Measurements from ENCODE around the gene TRMO. TPM values are rescaled to one million over a fixed set of nuclear protein-coding genes. Genes with fewer than 3 reads are reported as not detected.
"Not testable (repeated sequence)": the region's sequence is repeated elsewhere in the genome, so short reads cannot be mapped to it uniquely, and the experiment has no call there.

The TRMO gene
- total RNA-seq, 2 experiments from 2014 or later: 25.6 to 27.6 TPM

DNA sequence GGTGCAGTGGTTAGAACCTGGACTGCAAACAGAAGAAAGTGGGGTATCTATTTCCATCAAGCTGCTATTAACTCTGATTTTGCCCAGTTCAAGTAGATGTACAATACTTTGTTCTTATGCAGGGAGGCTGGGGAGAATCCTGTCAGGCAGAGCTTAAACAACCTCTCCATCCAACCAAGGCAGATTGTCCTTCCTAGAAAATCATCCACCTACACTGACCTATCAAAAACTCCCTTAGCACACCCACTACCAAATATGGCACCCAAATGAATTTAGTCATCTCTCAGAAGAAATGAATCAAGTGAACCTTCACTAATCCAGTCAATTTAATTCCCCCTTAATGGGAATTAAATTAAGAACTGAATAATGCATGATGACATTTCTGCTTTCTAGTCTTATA is 34.0 kb upstream of the TRMO start:
- Mint-ChIP-seq H3K9me3 (no peaks in the 10 kb centered on the region), H3K27me3 (no peaks in the 10 kb centered on the region), H3K27ac (no peak overlapping the region), H3K4me1 (peaks cover 4% of the 10 kb centered on the region), H3K36me3 (no peaks in the 10 kb centered on the region), H3K4me3 (no peak overlapping the region)
- no peak for ATAC-seq (ENCODE audit: low read depth)
- POLR2A ChIA-PET: interaction anchor here (0.7 to 1.2 kb wide), 3 partner anchors 13 to 320 kb away, joined by 3 to 4 read pairs (median 3); partner anchors contain the start of gene TRMO
- DNase-seq: no peak

GRCh38 chr9:97954550-97954989 is 32.3 kb upstream of the TRMO start:
- Mint-ChIP-seq H3K9me3 (no peaks in the 10 kb centered on the region), H3K4me1 (peaks cover 4% of the 10 kb centered on the region), H3K4me3 (no peak overlapping the region), H3K36me3 (no peaks in the 10 kb centered on the region), H3K27me3 (peaks cover 8% of the 10 kb centered on the region), H3K27ac (no peak overlapping the region)
- DNase-seq (no peak), ATAC-seq (ENCODE audit: low read depth) (peak; percentile 93)
- POLR2A ChIA-PET: interaction anchor here (1.8 kb wide), 1 partner anchor 32 kb away, joined by 6 read pairs; the partner anchor contains the start of gene TRMO

DNA sequence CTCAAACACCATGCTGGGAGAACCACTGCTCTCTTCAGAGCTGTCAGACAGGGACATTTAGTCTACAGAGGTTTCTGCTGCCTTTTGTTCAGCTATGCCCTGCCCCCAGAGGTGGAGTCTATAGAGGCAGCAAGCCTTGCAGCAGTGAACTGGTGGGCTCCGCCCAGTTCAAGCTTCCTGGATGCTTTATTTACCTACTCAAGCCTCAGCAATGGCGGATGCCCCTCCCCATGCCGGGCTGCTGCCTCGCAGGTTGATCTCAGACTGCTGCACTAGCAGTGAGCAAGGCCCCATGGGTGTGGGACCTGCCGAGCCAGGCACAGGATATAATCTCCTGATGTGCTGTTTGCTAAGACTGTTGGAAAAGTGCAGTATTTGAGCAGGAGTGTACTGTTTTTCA is 28.6 kb upstream of the TRMO start:
- not testable (repeated sequence) for H3K27ac Mint-ChIP-seq, H3K9me3 Mint-ChIP-seq, H3K36me3 Mint-ChIP-seq, H3K4me3 Mint-ChIP-seq, H3K4me1 Mint-ChIP-seq, DNase-seq
- POLR2A ChIA-PET: interaction anchor here (0.6 to 0.8 kb wide), 2 partner anchors 11 to 151 kb away, joined by 3 to 4 read pairs; no protein-coding TSS in a partner anchor
- peak; percentile 57 for ATAC-seq (ENCODE audit: low read depth)
- H3K27me3 Mint-ChIP-seq: peaks cover 20% of the 10 kb centered on the region

GRCh38 chr9:97947094-97947493 is 24.8 kb upstream of the TRMO start:
- peaks cover 22% of the 10 kb centered on the region for H3K27me3 Mint-ChIP-seq
- H3K9me3 Mint-ChIP-seq; POLR2A ChIA-PET; H3K36me3 Mint-ChIP-seq; DNase-seq; H3K4me3 Mint-ChIP-seq; H3K4me1 Mint-ChIP-seq; ATAC-seq (ENCODE audit: low read depth); H3K27ac Mint-ChIP-seq: not testable (repeated sequence)

- H3K36me3 Mint-ChIP-seq; H3K27ac Mint-ChIP-seq; DNase-seq; POLR2A ChIA-PET; ATAC-seq (ENCODE audit: low read depth); H3K9me3 Mint-ChIP-seq; H3K4me1 Mint-ChIP-seq; H3K4me3 Mint-ChIP-seq: not testable (repeated sequence)
- H3K27me3 Mint-ChIP-seq: peaks cover 21% of the 10 kb centered on the region
These were observed 23.2 kb upstream of the TRMO start for GRCh38 chr9:97945470-97945869.

GRCh38 chr9:97944612-97945011 is 22.3 kb upstream of the TRMO start:
- H3K36me3 Mint-ChIP-seq: no peaks in the 10 kb centered on the region
- no peak for DNase-seq
- H3K4me3 Mint-ChIP-seq: no peak overlapping the region
- POLR2A ChIA-PET: interaction anchor here (1.1 to 2.2 kb wide), 3 partner anchors 22 to 38 kb away, joined by 4 to 9 read pairs (median 5); partner anchors contain the start of genes ANP32B and TRMO
- ATAC-seq (ENCODE audit: low read depth): no peak
- no peak overlapping the region for H3K27ac Mint-ChIP-seq
- H3K4me1 Mint-ChIP-seq: no peaks in the 10 kb centered on the region
- peaks cover 16% of the 10 kb centered on the region for H3K27me3 Mint-ChIP-seq
- H3K9me3 Mint-ChIP-seq: no peaks in the 10 kb centered on the region

GRCh38 chr9:97943308-97943855 is 21.1 kb upstream of the TRMO start:
- peaks cover 13% of the 10 kb centered on the region for H3K27me3 Mint-ChIP-seq
- no peaks in the 10 kb centered on the region for H3K9me3 Mint-ChIP-seq
- ATAC-seq (ENCODE audit: low read depth): no peak
- no peak overlapping the region for H3K27ac Mint-ChIP-seq
- no peaks in the 10 kb centered on the region for H3K36me3 Mint-ChIP-seq
- peaks cover 3% of the 10 kb centered on the region for H3K4me1 Mint-ChIP-seq
- no peak for DNase-seq
- no peak overlapping the region for H3K4me3 Mint-ChIP-seq
- POLR2A ChIA-PET: interaction anchor here (1.2 to 2.2 kb wide), 3 partner anchors 13 to 40 kb away, joined by 3 to 9 read pairs (median 5); partner anchors contain the start of genes ANP32B and TRMO

DNA sequence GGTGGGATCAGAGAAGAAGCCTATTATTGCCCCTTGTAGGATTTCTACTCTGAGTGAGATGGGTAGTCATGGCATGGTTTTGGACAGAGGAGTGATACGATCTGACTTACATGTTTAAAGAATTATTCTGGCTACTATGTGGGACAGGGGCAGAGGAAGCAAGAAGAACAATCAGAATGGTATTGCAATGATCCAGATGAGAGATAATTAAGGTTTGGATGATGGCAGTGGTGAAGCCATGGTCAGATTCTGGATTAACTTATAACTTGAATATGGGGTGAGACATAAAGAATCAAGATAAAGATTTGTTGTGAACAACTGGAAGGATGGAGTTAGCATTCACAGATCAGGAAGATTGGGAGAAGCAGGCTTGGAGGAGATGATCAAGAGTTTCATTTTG is 19.0 kb upstream of the TRMO start:
- peaks cover 4% of the 10 kb centered on the region for H3K27me3 Mint-ChIP-seq
- no peak overlapping the region for H3K4me3 Mint-ChIP-seq
- H3K27ac Mint-ChIP-seq: no peak overlapping the region
- DNase-seq: no peak
- no peak for ATAC-seq (ENCODE audit: low read depth)
- no peaks in the 10 kb centered on the region for H3K9me3 Mint-ChIP-seq
- POLR2A ChIA-PET: interaction anchor here (1.0 kb wide), 1 partner anchor 42 kb away, joined by 3 read pairs; the partner anchor contains the start of gene ANP32B
- no peaks in the 10 kb centered on the region for H3K36me3 Mint-ChIP-seq
- peaks cover 12% of the 10 kb centered on the region for H3K4me1 Mint-ChIP-seq

GRCh38 chr9:97940741-97941140 is 18.4 kb upstream of the TRMO start:
- no peaks in the 10 kb centered on the region for H3K36me3 Mint-ChIP-seq
- POLR2A ChIA-PET: no interaction called here
- DNase-seq (no peak), ATAC-seq (ENCODE audit: low read depth) (no peak)
- H3K4me1 Mint-ChIP-seq: peaks cover 15% of the 10 kb centered on the region
- peaks cover 4% of the 10 kb centered on the region for H3K27me3 Mint-ChIP-seq
- no peak overlapping the region for H3K4me3 Mint-ChIP-seq
- no peak overlapping the region for H3K27ac Mint-ChIP-seq
- H3K9me3 Mint-ChIP-seq: no peaks in the 10 kb centered on the region

GRCh38 chr9:97940233-97940632 is 17.9 kb upstream of the TRMO start:
- no peak for ATAC-seq (ENCODE audit: low read depth)
- Mint-ChIP-seq H3K36me3 (no peaks in the 10 kb centered on the region), H3K4me3 (no peak overlapping the region), H3K9me3 (no peaks in the 10 kb centered on the region), H3K4me1 (peaks cover 17% of the 10 kb centered on the region), H3K27me3 (peaks cover 4% of the 10 kb centered on the region), H3K27ac (no peak overlapping the region)
- POLR2A ChIA-PET: interaction anchor here (0.9 kb wide), 1 partner anchor 43 kb away, joined by 3 read pairs; the partner anchor contains the start of gene ANP32B
- DNase-seq: no peak

- peak; percentile 90 for ATAC-seq (ENCODE audit: low read depth)
- Mint-ChIP-seq H3K27ac (peak within 1 kb of the TSS; percentile 72), H3K4me1 (peaks cover 19% of the 10 kb centered on the region), H3K4me3 (peak within 1 kb of the TSS; percentile 41), H3K9me3 (no peaks in the 10 kb centered on the region), H3K36me3 (no peaks in the 10 kb centered on the region), H3K27me3 (peaks cover 4% of the 10 kb centered on the region)
- no peak for DNase-seq
- POLR2A ChIA-PET: interaction anchor here (1.0 to 1.7 kb wide), 2 partner anchors 45 to 317 kb away, joined by 4 to 6 read pairs; partner anchors contain the start of genes ANP32B and TBC1D2
These were observed 15.9 kb upstream of the TRMO start, which contains the start of gene HEMGN for GRCh38 chr9:97938081-97938644. Gene HEMGN (minus strand): TSS chr9:97938172. CDS start chr9:97938136, 36 bp downstream.

GRCh38 chr9:97936998-97937397 is 14.7 kb upstream of the TRMO start:
- DNase-seq (no peak), ATAC-seq (ENCODE audit: low read depth) (no peak)
- no peaks in the 10 kb centered on the region for H3K9me3 Mint-ChIP-seq
- H3K27me3 Mint-ChIP-seq: peaks cover 2% of the 10 kb centered on the region
- H3K4me3 Mint-ChIP-seq: no peak overlapping the region
- no peak overlapping the region for H3K27ac Mint-ChIP-seq
- H3K4me1 Mint-ChIP-seq: peaks cover 21% of the 10 kb centered on the region
- no peaks in the 10 kb centered on the region for H3K36me3 Mint-ChIP-seq
- POLR2A ChIA-PET: interaction anchor here (1.0 to 2.5 kb wide), 3 partner anchors 15 to 318 kb away, joined by 4 to 10 read pairs (median 5); partner anchors contain the start of genes ANP32B, TBC1D2 and TRMO

GRCh38 chr9:97935276-97935675 is 13.0 kb upstream of the TRMO start:
- H3K4me1 Mint-ChIP-seq: peaks cover 31% of the 10 kb centered on the region
- no peaks in the 10 kb centered on the region for H3K9me3 Mint-ChIP-seq
- no peaks in the 10 kb centered on the region for H3K36me3 Mint-ChIP-seq
- no peak overlapping the region for H3K27ac Mint-ChIP-seq
- POLR2A ChIA-PET: interaction anchor here (1.5 to 2.5 kb wide), 2 partner anchors 13 to 48 kb away, joined by 5 to 10 read pairs; partner anchors contain the start of genes ANP32B and TRMO
- peaks cover 2% of the 10 kb centered on the region for H3K27me3 Mint-ChIP-seq
- H3K4me3 Mint-ChIP-seq: no peak overlapping the region
- ATAC-seq (ENCODE audit: low read depth) (no peak), DNase-seq (no peak)

Measured in activated naive CD8-positive, alpha-beta T cell treated with anti-CD3 and anti-CD28 coated beads, Interleukin-2, amount 10 ng/mL, durations not matched to agents 7 days and 5 days (primary cell).